ENCODE data around the gene SCN4A.
A peak's percentile ranks its signal among the peaks of the same experiment; 100 is the strongest.
"Not testable (repeated sequence)": the region's sequence is repeated elsewhere in the genome, so short reads cannot be mapped to it uniquely, and the experiment has no call there.

DNA sequence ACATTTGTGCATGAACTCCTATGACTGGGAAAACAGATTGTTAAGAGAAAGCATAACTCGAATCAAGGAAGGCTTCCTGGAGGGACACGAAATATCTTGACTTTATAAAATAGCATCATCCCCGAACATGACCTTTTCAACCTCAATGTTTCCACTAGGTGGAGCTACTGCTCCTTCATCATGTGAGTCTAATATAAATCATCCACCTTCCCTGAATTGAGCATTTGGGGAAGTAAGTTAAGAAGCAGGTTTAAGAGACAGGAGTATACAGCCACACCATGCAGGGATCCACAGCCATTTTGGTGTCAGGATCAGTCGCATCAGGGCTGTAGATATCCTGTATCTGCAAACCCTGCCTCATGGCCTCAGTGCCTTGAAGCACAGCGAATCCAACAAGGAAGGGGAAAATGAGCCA, 68.9 kb downstream of the SCN4A start:
- TF ChIP-seq EZH2phosphoT487 (IDR thresholded peaks at IDR 0.05; ENCODE audit: borderline replicate concordance, low read length); EZH2 (IDR thresholded peaks at IDR 0.05; ENCODE audit: low read length, unreplicated experiment): not testable (repeated sequence)
- TF ChIP-seq, protein P1, sequence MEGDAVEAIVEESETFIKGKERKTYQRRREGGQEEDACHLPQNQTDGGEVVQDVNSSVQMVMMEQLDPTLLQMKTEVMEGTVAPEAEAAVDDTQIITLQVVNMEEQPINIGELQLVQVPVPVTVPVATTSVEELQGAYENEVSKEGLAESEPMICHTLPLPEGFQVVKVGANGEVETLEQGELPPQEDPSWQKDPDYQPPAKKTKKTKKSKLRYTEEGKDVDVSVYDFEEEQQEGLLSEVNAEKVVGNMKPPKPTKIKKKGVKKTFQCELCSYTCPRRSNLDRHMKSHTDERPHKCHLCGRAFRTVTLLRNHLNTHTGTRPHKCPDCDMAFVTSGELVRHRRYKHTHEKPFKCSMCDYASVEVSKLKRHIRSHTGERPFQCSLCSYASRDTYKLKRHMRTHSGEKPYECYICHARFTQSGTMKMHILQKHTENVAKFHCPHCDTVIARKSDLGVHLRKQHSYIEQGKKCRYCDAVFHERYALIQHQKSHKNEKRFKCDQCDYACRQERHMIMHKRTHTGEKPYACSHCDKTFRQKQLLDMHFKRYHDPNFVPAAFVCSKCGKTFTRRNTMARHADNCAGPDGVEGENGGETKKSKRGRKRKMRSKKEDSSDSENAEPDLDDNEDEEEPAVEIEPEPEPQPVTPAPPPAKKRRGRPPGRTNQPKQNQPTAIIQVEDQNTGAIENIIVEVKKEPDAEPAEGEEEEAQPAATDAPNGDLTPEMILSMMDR (conservative IDR thresholded peaks at IDR 0.05; ENCODE audit: low read depth, low read length), result peak; percentile 49; the same call in 1 of the 2 replicates

All from PC-3 (cell line).